Fibroblast of mammary gland (primary cell): ENCODE data around the gene CTSS.

ENCODE experiments used
- DNase-seq: peaks from one replicate; pipeline ENCODE4 v3.0.0-alpha.2; 2010; ENCODE audit warnings: low read depth
- H3K4me3 ChIP-seq: 2 replicates; pipeline ENCODE4 v1.5.1; 2011; ENCODE audit warnings: low read depth, mild to moderate bottlenecking, low read length, moderate library complexity; ENCODE audit not compliant: control insufficient read depth
- CTCF ChIP-seq: conservative IDR thresholded peaks from 2 replicates; pipeline ENCODE4 v1.5.1; 2011; ENCODE audit warnings: low read depth, low read length, inconsistent platforms; ENCODE audit not compliant: control insufficient read depth, insufficient read depth

Gene CTSS

DNA sequence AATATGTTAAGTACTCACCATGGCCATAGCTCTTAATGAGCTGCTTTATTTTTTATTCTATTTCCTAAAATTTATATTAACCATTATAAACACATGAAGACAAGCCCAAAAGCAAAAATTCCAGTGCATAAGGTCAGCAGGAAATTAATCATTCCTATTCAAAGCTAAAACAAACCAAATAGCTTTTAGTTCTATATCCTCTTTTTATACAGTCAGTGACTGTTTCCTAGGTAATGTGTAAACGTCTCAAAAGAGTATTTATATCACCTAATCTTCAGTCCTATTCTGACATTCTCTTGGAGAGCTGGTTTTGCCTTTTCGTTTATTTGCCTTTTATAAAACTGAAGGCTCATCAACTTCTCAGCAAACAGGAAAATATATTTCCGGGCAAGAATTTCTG lies 72.9 kb downstream of the CTSS start:
- no peak for TF ChIP-seq CTCF
- H3K4me3 ChIP-seq, result no peak overlapping the region
- no peak for DNase-seq

- no peak for TF ChIP-seq CTCF
- DNase-seq, result no peak
- no peak overlapping the region for H3K4me3 ChIP-seq
These were observed 76.8 kb downstream of the CTSS start for GRCh38 chr1:150688763-150689162.

DNA sequence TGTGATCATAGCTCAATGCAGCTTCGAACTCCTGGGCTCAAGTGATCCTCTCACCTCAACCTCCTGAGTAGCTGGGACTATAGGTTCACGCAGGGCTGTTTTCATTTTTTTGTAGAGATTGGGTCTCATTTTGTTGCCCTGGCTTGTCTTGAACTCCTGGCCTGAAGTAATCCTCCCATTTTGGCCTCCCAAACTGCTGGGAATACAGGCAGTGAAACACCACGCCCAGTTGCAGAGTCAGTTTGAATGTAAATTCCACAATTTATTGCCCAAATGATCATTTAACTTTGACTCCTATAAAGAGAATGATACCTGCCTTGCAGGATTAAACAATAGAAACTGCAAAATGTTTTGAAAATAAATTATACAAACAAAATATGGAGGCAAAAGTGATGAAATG lies 79.3 kb downstream of the CTSS start:
- no peak for TF ChIP-seq CTCF

GRCh38 chr1:150683914-150684313 lies 81.7 kb downstream of the CTSS start:
- TF ChIP-seq CTCF, result no peak
- DNase-seq, result no peak
- no peak overlapping the region for H3K4me3 ChIP-seq

More for the DNA sequence above, 79.3 kb downstream of the CTSS start:
- DNase-seq, result no peak
- no peak overlapping the region for H3K4me3 ChIP-seq
